SK-N-SH (cell line): ENCODE results near the gene CCDC149. TPM values are rescaled to one million over a fixed set of nuclear protein-coding genes. Genes with fewer than 3 reads are reported as not detected.

Experiments used
- CTCF ChIA-PET: fragments of 300-600, 350-600 bp; formaldehyde crosslinking; extraction: SDS; loops from one replicate; lab custom pipeline; 2021; lab: Yijun Ruan, JAX
- POLR2A ChIA-PET: fragments of 350-600 bp; sonication (Branson Sonifier 250); formaldehyde crosslinking; extraction: SDS; loops from one replicate; lab custom pipeline; 2020; ENCODE audit warnings: antibody characterized with exemption, inconsistent platforms; lab: Yijun Ruan, JAX
- DNase-seq: peaks from one replicate; pipeline ENCODE4 v3.0.0; 2012
- H2AFZ ChIP-seq: fragments of 200-600 bp; sonication (generic); 2 replicates; pipeline ENCODE4 v1.8.1; 2016; ENCODE audit warnings: antibody characterized with exemption, mild to moderate bottlenecking, low read depth
- H3F3A ChIP-seq: fragments of 200-600 bp; sonication (generic); replicated peaks from 2 replicates; pipeline ENCODE3; 2016; ENCODE audit warnings: antibody characterized with exemption, mild to moderate bottlenecking; ENCODE audit not compliant: insufficient read depth
- H3K27ac ChIP-seq, 2 experiments: fragments of 200-500 bp in 1 of 2; fragments of 200-600 bp in 1 of 2; sonication (Bioruptor generic) in 1 of 2; sonication (generic), shearing (Covaris generic) in 1 of 2; 2 replicates each; pipeline versions ENCODE4 v1.5.1 to v1.6.1; 2014 to 2016; ENCODE audit warnings: low read depth in 2 of 2, inconsistent platforms in 1 of 2, low read length in 1 of 2, mild to moderate bottlenecking in 1 of 2, mixed read lengths in 1 of 2
- H3K27me3 ChIP-seq: fragments of 200-600 bp; sonication (generic), shearing (Covaris generic); 2 replicates; pipeline ENCODE4 v1.6.1; 2016; ENCODE audit warnings: mixed run types; ENCODE audit not compliant: insufficient read depth
- H3K36me3 ChIP-seq, 2 experiments: fragments of 200-500 bp in 1 of 2; fragments of 200-600 bp in 1 of 2; sonication (Bioruptor generic) in 1 of 2; sonication (generic) in 1 of 2; replicated peaks in 1 of 2; 2 replicates each; pipeline versions ENCODE3 to v1.5.1; 2014 to 2016; ENCODE audit warnings: low read length in 1 of 2, mild to moderate bottlenecking in 1 of 2; ENCODE audit not compliant: insufficient read depth in 2 of 2, control insufficient read depth in 1 of 2
- H3K4me1 ChIP-seq, 2 experiments: fragments of 200-500 bp in 1 of 2; fragments of 200-600 bp in 1 of 2; sonication (Bioruptor generic) in 1 of 2; sonication (generic), shearing (Covaris generic) in 1 of 2; 2 replicates each; pipeline versions ENCODE4 v1.5.1 to v1.6.1; 2014 to 2016; ENCODE audit warnings: low read depth in 1 of 2, low read length in 1 of 2, mixed run types in 1 of 2; ENCODE audit not compliant: insufficient read depth in 2 of 2, control insufficient read depth in 1 of 2
- H3K4me2 ChIP-seq: fragments of 200-600 bp; sonication (generic), shearing (Covaris generic); 2 replicates; pipeline ENCODE4 v1.6.1; 2017; ENCODE audit warnings: mixed run types
- H3K4me3 ChIP-seq, 2 experiments: fragments of 200-500 bp in 1 of 2; fragments of 200-600 bp in 1 of 2; sonication (Bioruptor generic) in 1 of 2; sonication (generic), shearing (Covaris generic) in 1 of 2; 2 replicates each; pipeline versions ENCODE4 v1.5.1 to v1.8.1; 2014 to 2016; ENCODE audit warnings: low read depth in 2 of 2, inconsistent platforms in 1 of 2, low read length in 1 of 2, mild to moderate bottlenecking in 1 of 2, mixed read lengths in 1 of 2, moderate library complexity in 1 of 2
- H3K79me2 ChIP-seq: fragments of 200-600 bp; sonication (generic); 2 replicates; pipeline ENCODE4 v1.8.1; 2017; ENCODE audit warnings: mild to moderate bottlenecking; ENCODE audit not compliant: insufficient read depth
- H3K9ac ChIP-seq: fragments of 200-600 bp; sonication (generic); 2 replicates; pipeline ENCODE4 v1.6.1; 2017; ENCODE audit warnings: mixed run types
- H3K9me2 ChIP-seq: fragments of 200-600 bp; sonication (generic); 2 replicates; pipeline ENCODE4 v1.6.1; 2017; ENCODE audit warnings: mixed run types
- H3K9me3 ChIP-seq: fragments of 200-600 bp; sonication (generic); 2 replicates; pipeline ENCODE4 v1.6.1; 2017; ENCODE audit warnings: mixed run types, mild to moderate bottlenecking, moderate library complexity
- H4K20me1 ChIP-seq: fragments of 200-600 bp; sonication (generic); 2 replicates; pipeline ENCODE4 v1.6.1; 2017; ENCODE audit warnings: mild to moderate bottlenecking, mixed run types; ENCODE audit not compliant: insufficient read depth
- CHD2 ChIP-seq: fragments of 150-350 bp; IDR thresholded peaks from 2 replicates; pipeline ENCODE4 v1.6.1; 2018; ENCODE audit warnings: low read length; ENCODE audit not compliant: partially characterized antibody
- CTCF ChIP-seq: fragments of 200-600 bp; sonication (generic); IDR thresholded peaks from 2 replicates; pipeline ENCODE4 v1.6.1; 2017; ENCODE audit warnings: antibody characterized with exemption, mild to moderate bottlenecking, moderate library complexity
- EZH2phosphoT487 ChIP-seq: fragments of 200-600 bp; sonication (generic); IDR thresholded peaks from 2 replicates; pipeline ENCODE4 v1.6.1; 2017; ENCODE audit warnings: low read depth, mixed run types, mild to moderate bottlenecking, antibody characterized with exemption, moderate library complexity, borderline replicate concordance
- FOSL2 ChIP-seq: IDR thresholded peaks from 2 replicates; pipeline ENCODE4 v1.4.0; 2012; ENCODE audit warnings: low read depth, mild to moderate bottlenecking, moderate library complexity, borderline replicate concordance
- FOXJ3 ChIP-seq: sonication (generic); formaldehyde crosslinking; IDR thresholded peaks from 2 replicates; pipeline ENCODE4 v1.5.1; 2020; ENCODE audit warnings: mild to moderate bottlenecking, missing genetic modification reagents
- JUND ChIP-seq: IDR thresholded peaks from 2 replicates; pipeline ENCODE4 v1.4.0; 2012
- MAX ChIP-seq: IDR thresholded peaks from 2 replicates; pipeline ENCODE4 v1.4.0; 2012; ENCODE audit warnings: low read depth
- MEF2A ChIP-seq: IDR thresholded peaks from 2 replicates; pipeline ENCODE4 v1.4.0; 2012; ENCODE audit warnings: low read depth, borderline replicate concordance
- NFIC ChIP-seq: IDR thresholded peaks from 2 replicates; pipeline ENCODE4 v1.4.0; 2012; ENCODE audit warnings: borderline replicate concordance
- NRF1 ChIP-seq: IDR thresholded peaks from 2 replicates; pipeline ENCODE4 v1.6.1; 2012; ENCODE audit warnings: low read depth, mild to moderate bottlenecking, low read length
- PBX3 ChIP-seq: IDR thresholded peaks from 2 replicates; pipeline ENCODE4; 2012
- RAD21 ChIP-seq: IDR thresholded peaks from 2 replicates; pipeline ENCODE4 v1.6.1; 2012; ENCODE audit warnings: mild to moderate bottlenecking, low read length
- RCOR1 ChIP-seq: fragments of 150-350 bp; IDR thresholded peaks from 2 replicates; pipeline ENCODE4 v1.6.1; 2017; ENCODE audit warnings: antibody characterized with exemption, low read length
- REST ChIP-seq: IDR thresholded peaks from 2 replicates; pipeline ENCODE4 v1.6.1; 2012; ENCODE audit warnings: mild to moderate bottlenecking, low read depth, low read length, moderate library complexity
- TAF1 ChIP-seq: IDR thresholded peaks from 2 replicates; pipeline ENCODE4 v1.6.1; 2012; ENCODE audit warnings: low read depth, mild to moderate bottlenecking, low read length, moderate library complexity, borderline replicate concordance
- TEAD4 ChIP-seq: IDR thresholded peaks from 2 replicates; pipeline ENCODE4 v1.4.0; 2012; ENCODE audit warnings: mild to moderate bottlenecking, borderline replicate concordance; ENCODE audit not compliant: insufficient read depth
- USF1 ChIP-seq: IDR thresholded peaks from 2 replicates; pipeline ENCODE4 v1.4.0; 2012; ENCODE audit warnings: low read depth, borderline replicate concordance
- USF2 ChIP-seq: fragments of 150-350 bp; IDR thresholded peaks from 2 replicates; pipeline ENCODE4 v1.6.1; 2017; ENCODE audit warnings: antibody characterized with exemption, low read length, low read depth, borderline replicate concordance
- YY1 ChIP-seq: IDR thresholded peaks from 2 replicates; pipeline ENCODE4 v1.4.0; 2012; ENCODE audit warnings: low read depth, mild to moderate bottlenecking
- ZBTB33 ChIP-seq: IDR thresholded peaks from 2 replicates; pipeline ENCODE4 v1.4.0; 2012; ENCODE audit warnings: low read depth, borderline replicate concordance
- WGBS: methylation state at CpG from one replicate; pipeline ENCODE4 v1.1.6; 2017; ENCODE audit warnings: low lambda C conversion rate; 5-methylcytosine and 5-hydroxymethylcytosine counted together
- polyA plus RNA-seq, 3 experiments: library from polyadenylated mRNA; depleted of rRNA; stranded (reverse); fragments of >200 nt; gene quantifications; 2 replicates each; pipeline ENCODE4 v1.2.3, GENCODE V29; 2012

Gene CCDC149
- polyA plus RNA-seq, 1 of the 3 experiments (the other 2 are of a cell fraction) = 5.5 TPM

- H3K4me1 ChIP-seq = no peaks in the 10 kb centered on the region
- no peak overlapping the region for H3K4me3 ChIP-seq
- H2AFZ ChIP-seq = no peak overlapping the region
- no peak overlapping the region for H3K27ac ChIP-seq
- H3K9me3 ChIP-seq = no peaks in the 10 kb centered on the region
- H3K79me2 ChIP-seq = no peaks in the 10 kb centered on the region
- H3K9ac ChIP-seq = no peak overlapping the region
- no peak for DNase-seq
- H3K36me3 ChIP-seq = no peaks in the 10 kb centered on the region
- no peaks in the 10 kb centered on the region for H4K20me1 ChIP-seq
- POLR2A ChIA-PET = no interaction called here
- H3K4me2 ChIP-seq = no peak overlapping the region
- CTCF ChIA-PET = no interaction called here
- 69% methylated on average over 6 of the region's 6 CpGs for WGBS
- no peak for TF ChIP-seq PBX3
- no peak for TF ChIP-seq MAX
- TF ChIP-seq TAF1 = no peak
- no peak for TF ChIP-seq FOXJ3 (CRISPR knock-in tag)
- TF ChIP-seq RAD21 = no peak
- TF ChIP-seq MEF2A = no peak
- no peak for TF ChIP-seq FOSL2
- TF ChIP-seq CTCF = no peak
- TF ChIP-seq ZBTB33 = no peak
- TF ChIP-seq CHD2 = no peak
- no peak for TF ChIP-seq NFIC
- TF ChIP-seq RCOR1 = no peak
- no peak for TF ChIP-seq USF2
- no peak for TF ChIP-seq REST
- no peak for TF ChIP-seq USF1
- TF ChIP-seq TEAD4 = no peak
- no peak for TF ChIP-seq YY1
- no peak for TF ChIP-seq NRF1
- no peak for TF ChIP-seq EZH2phosphoT487
- no peak for TF ChIP-seq JUND
- no peaks in the 10 kb centered on the region for H3F3A ChIP-seq
- H3K27me3 ChIP-seq = no peaks in the 10 kb centered on the region
- no peaks in the 10 kb centered on the region for H3K9me2 ChIP-seq
Observed at GRCh38 chr4:24805566-24805965, 107.3 kb downstream of the CCDC149 start.
